Measurements from ENCODE around the gene PRSS53.
"Not testable (repeated sequence)": the region's sequence is repeated elsewhere in the genome, so short reads cannot be mapped to it uniquely, and the experiment has no call there.

Gene PRSS53

GRCh38 chr16:31111881-31112466, 23.2 kb upstream of the PRSS53 start:
- Histone ChIP-seq H3K9me3 (ENCODE audit: low read length) (no peaks in the 10 kb centered on the region), H3K27me3 (ENCODE audit: insufficient read depth, low read length) (no peaks in the 10 kb centered on the region), H3K36me3 (ENCODE audit: insufficient read depth, low read length) (peaks cover 33% of the 10 kb centered on the region), H3K4me1 (ENCODE audit: insufficient read depth, low read length) (peaks cover 2% of the 10 kb centered on the region), H2AFZ (ENCODE audit: low read depth, low read length) (no peak overlapping the region), H3K4me3 (ENCODE audit: low read length) (no peak overlapping the region)

DNA sequence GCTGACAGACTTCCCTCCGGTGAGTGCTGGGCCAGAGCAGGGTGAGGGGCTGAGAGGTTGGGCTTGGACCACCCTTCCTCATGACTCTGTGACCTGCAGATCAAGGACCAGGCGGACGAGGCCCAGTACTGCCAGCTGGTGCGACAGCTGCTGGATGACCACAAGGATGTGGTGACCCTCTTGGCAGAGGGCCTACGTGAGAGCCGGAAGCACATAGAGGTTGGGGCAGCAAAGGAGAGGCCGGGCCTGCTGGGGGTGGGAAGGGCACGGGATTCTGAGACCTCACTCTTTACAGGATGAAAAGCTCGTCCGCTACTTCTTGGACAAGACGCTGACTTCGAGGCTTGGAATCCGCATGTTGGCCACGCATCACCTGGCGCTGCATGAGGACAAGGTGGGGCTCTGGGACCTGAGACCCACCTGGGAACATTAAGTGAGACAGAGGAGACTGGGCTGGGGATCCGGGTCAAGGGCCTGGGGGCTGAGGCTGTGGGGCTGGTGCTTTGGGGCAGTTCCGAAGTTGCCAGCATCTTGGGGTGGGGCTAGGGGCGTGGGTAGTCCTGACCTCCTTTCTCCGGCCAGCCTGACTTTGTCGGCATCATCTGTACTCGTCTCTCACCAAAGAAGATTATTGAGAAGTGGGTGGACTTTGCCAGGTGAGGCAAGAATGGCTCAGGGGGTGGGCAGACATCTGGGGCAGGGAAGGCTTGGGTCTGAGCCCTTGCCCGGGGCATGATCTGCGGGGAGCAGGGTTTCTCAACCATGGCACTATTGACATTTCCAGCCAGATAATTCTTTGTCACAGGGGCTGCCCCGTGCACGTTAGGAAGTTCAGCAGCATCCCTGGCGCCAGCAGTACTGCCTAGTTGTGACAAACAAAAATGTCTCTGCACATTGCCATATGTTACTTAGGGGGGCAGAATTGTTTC, 21.6 kb upstream of the PRSS53 start:
- H3K27me3 ChIP-seq (ENCODE audit: insufficient read depth, low read length), result no peaks in the 10 kb centered on the region
- H3K4me1 ChIP-seq (ENCODE audit: insufficient read depth, low read length), result peaks cover 2% of the 10 kb centered on the region
- H3K4me3 ChIP-seq (ENCODE audit: low read length), result no peak overlapping the region
- peaks cover 33% of the 10 kb centered on the region for H3K36me3 ChIP-seq (ENCODE audit: insufficient read depth, low read length)
- H2AFZ ChIP-seq (ENCODE audit: low read depth, low read length), result no peak overlapping the region
- no peaks in the 10 kb centered on the region for H3K9me3 ChIP-seq (ENCODE audit: low read length)

GRCh38 chr16:31109622-31110021, 20.9 kb upstream of the PRSS53 start:
- H3K4me3 ChIP-seq (ENCODE audit: low read length), result no peak overlapping the region
- H3K4me1 ChIP-seq (ENCODE audit: insufficient read depth, low read length), result peaks cover 2% of the 10 kb centered on the region
- no peak overlapping the region for H2AFZ ChIP-seq (ENCODE audit: low read depth, low read length)
- peaks cover 33% of the 10 kb centered on the region for H3K36me3 ChIP-seq (ENCODE audit: insufficient read depth, low read length)
- no peaks in the 10 kb centered on the region for H3K27me3 ChIP-seq (ENCODE audit: insufficient read depth, low read length)
- H3K9me3 ChIP-seq (ENCODE audit: low read length), result no peaks in the 10 kb centered on the region

DNA sequence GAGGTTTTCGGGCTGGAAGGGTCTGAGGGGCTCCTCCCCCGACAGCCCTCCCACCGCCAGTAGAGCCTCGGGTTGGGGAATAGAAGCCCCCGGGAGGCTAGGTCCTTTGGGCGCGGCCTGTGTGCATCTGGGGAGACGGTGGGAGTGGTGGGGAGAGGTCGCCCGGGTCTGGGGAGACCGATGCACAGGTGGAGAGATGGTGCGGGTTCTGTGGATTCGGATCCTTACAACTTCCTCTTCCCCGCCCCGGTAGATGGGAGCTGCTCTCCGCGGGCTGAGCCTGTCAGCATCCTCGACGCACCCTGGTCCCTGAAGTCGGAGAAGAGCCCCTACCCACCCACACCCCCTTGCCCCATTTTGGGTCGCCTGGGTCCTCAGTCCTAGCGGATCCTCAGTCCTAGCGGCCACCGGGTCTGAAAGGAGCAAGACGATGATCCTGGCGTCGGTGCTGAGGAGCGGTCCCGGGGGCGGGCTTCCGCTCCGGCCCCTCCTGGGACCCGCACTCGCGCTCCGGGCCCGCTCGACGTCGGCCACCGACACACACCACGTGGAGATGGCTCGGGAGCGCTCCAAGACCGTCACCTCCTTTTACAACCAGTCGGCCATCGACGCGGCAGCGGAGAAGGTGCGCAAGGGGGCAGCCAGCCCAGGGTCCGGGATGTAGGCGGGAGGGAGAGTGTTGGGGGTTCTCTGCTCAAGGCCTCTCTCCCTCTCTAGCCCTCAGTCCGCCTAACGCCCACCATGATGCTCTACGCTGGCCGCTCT, 20.2 kb upstream of the PRSS53 start:
- Histone ChIP-seq H3K27me3 (ENCODE audit: insufficient read depth, low read length) (no peaks in the 10 kb centered on the region), H3K9me3 (ENCODE audit: low read length) (no peaks in the 10 kb centered on the region), H2AFZ (ENCODE audit: low read depth, low read length) (peak overlapping the region; percentile 84), H3K4me3 (ENCODE audit: low read length) (peak overlapping the region; percentile 79), H3K36me3 (ENCODE audit: insufficient read depth, low read length) (peaks cover 33% of the 10 kb centered on the region), H3K4me1 (ENCODE audit: insufficient read depth, low read length) (peaks cover 2% of the 10 kb centered on the region)

GRCh38 chr16:31108035-31108793, 19.5 kb upstream of the PRSS53 start, which contains the start of gene BCKDK:
BCKDK (plus strand) TSS chr16:31108386; CDS start chr16:31109224, 838 bp downstream.
- Histone ChIP-seq H3K9me3 (ENCODE audit: low read length) (no peaks in the 10 kb centered on the region), H3K4me1 (ENCODE audit: insufficient read depth, low read length) (peaks cover 2% of the 10 kb centered on the region), H2AFZ (ENCODE audit: low read depth, low read length) (peak within 1 kb of the TSS; percentile 84), H3K36me3 (ENCODE audit: insufficient read depth, low read length) (peaks cover 33% of the 10 kb centered on the region), H3K27me3 (ENCODE audit: insufficient read depth, low read length) (no peaks in the 10 kb centered on the region), H3K4me3 (ENCODE audit: low read length) (peak within 1 kb of the TSS; percentile 79)

DNA sequence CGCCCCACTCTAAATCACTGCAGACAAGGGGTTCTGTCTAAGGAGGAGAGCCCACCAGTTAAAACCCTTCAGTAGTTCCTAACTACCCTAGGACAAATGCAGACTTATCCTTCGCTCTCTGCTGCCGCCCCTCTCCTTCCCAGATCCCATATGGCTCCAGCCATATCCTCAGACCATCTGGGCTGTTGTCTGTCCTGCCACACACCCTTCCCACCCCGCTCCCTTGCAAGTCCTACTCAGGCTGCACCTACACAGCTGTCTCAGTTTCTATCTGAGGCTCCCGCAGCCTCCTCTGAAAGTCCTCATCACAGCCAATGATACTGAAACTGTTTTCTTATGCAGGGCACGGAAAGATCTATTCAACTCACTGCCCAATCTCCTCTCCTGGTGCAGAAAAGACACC, 18.7 kb upstream of the PRSS53 start:
- Histone ChIP-seq H2AFZ (ENCODE audit: low read depth, low read length) (peak overlapping the region; percentile 84), H3K27me3 (ENCODE audit: insufficient read depth, low read length) (no peaks in the 10 kb centered on the region), H3K4me3 (ENCODE audit: low read length) (peak overlapping the region; percentile 79), H3K36me3 (ENCODE audit: insufficient read depth, low read length) (peaks cover 27% of the 10 kb centered on the region), H3K9me3 (ENCODE audit: low read length) (no peaks in the 10 kb centered on the region), H3K4me1 (ENCODE audit: insufficient read depth, low read length) (peaks cover 2% of the 10 kb centered on the region)

- no peaks in the 10 kb centered on the region for H3K9me3 ChIP-seq (ENCODE audit: low read length)
- H3K4me3 ChIP-seq (ENCODE audit: low read length), result no peak overlapping the region
- H3K27me3 ChIP-seq (ENCODE audit: insufficient read depth, low read length), result no peaks in the 10 kb centered on the region
- H3K36me3 ChIP-seq (ENCODE audit: insufficient read depth, low read length), result peaks cover 20% of the 10 kb centered on the region
- no peak overlapping the region for H2AFZ ChIP-seq (ENCODE audit: low read depth, low read length)
- peaks cover 2% of the 10 kb centered on the region for H3K4me1 ChIP-seq (ENCODE audit: insufficient read depth, low read length)
Observed at GRCh38 chr16:31106509-31107464, 18.0 kb upstream of the PRSS53 start.

DNA sequence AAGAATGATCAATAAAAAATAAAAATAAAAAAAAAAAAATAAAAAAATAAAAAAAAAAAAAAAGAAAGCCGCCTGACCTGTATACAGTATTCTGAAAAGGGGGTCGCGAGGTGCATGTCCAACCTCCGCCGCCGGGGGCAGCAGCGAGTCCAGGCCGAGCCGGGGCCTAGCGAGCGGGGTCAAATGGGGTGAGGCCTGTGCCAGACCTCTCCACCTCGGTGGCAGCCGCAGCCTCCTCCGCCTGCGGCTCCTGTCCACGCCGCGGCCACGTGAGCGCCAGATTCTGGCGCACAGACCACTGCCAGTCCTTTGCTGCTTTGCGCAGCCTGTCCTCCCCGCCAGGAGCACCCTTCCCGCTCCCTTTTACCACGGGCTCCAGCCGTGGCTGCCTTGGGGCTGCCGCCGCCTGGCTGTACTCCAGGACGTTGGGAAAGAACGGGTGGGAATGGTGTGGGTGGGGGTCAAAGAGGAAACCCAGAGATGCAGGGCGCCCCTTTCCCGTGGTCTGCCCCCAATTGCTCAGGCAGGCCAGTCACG, 17.0 kb upstream of the PRSS53 start:
- peaks cover 11% of the 10 kb centered on the region for H3K36me3 ChIP-seq (ENCODE audit: insufficient read depth, low read length)
- H3K4me3 ChIP-seq (ENCODE audit: low read length), result no peak overlapping the region
- H3K9me3 ChIP-seq (ENCODE audit: low read length), result no peaks in the 10 kb centered on the region
- H3K27me3 ChIP-seq (ENCODE audit: insufficient read depth, low read length), result no peaks in the 10 kb centered on the region
- peaks cover 2% of the 10 kb centered on the region for H3K4me1 ChIP-seq (ENCODE audit: insufficient read depth, low read length)
- H2AFZ ChIP-seq (ENCODE audit: low read depth, low read length), result no peak overlapping the region

GRCh38 chr16:31100876-31101641, 12.3 kb upstream of the PRSS53 start:
- not testable (repeated sequence) for H2AFZ ChIP-seq (ENCODE audit: low read depth, low read length); H3K9me3 ChIP-seq (ENCODE audit: low read length); H3K36me3 ChIP-seq (ENCODE audit: insufficient read depth, low read length); H3K4me3 ChIP-seq (ENCODE audit: low read length); H3K27me3 ChIP-seq (ENCODE audit: insufficient read depth, low read length); H3K4me1 ChIP-seq (ENCODE audit: insufficient read depth, low read length)

- Histone ChIP-seq H3K4me1 (ENCODE audit: insufficient read depth, low read length) (no peaks in the 10 kb centered on the region), H3K27me3 (ENCODE audit: insufficient read depth, low read length) (no peaks in the 10 kb centered on the region), H3K4me3 (ENCODE audit: low read length) (no peak overlapping the region), H3K9me3 (ENCODE audit: low read length) (no peaks in the 10 kb centered on the region), H3K36me3 (ENCODE audit: insufficient read depth, low read length) (no peaks in the 10 kb centered on the region), H2AFZ (ENCODE audit: low read depth, low read length) (no peak overlapping the region)
Observed at GRCh38 chr16:31099860-31100638, 11.3 kb upstream of the PRSS53 start.

All from neuron (in vitro differentiated cells).